Right lobe of liver (tissue), 6 donors: Measurements from ENCODE around the gene CLDN14. TPM values are rescaled to one million over a fixed set of nuclear protein-coding genes. Genes with fewer than 3 reads are reported as not detected.

Source experiments
- ATAC-seq, 4 donors: fragments of 200-7000 bp; cut with Tn5 transposase; one replicate each; pipeline ENCODE4 v1.9.1; 2020; ENCODE audit warnings: mild to moderate bottlenecking in 4 of 4, moderate library complexity in 4 of 4
- DNase-seq, 3 donors: peaks; one replicate each; pipeline ENCODE4 v3.0.0-alpha.2; 2020
- H3K27ac ChIP-seq, 3 donors: fragments of 200-600 bp; one replicate each; pipeline ENCODE4 v1.8.0; 2022
- H3K27me3 ChIP-seq, 2 donors: fragments of 200-600 bp; one replicate each; pipeline ENCODE4 v1.8.0; 2022
- H3K36me3 ChIP-seq, 4 donors: fragments of 200-600 bp; sonication (generic) in 1 of 4; one replicate each; pipeline versions ENCODE4 v1.5.1 to v1.8.0; 2017 to 2022; ENCODE audit warnings: control low read depth in 1 of 4
- H3K4me1 ChIP-seq, 4 donors: fragments of 200-600 bp; sonication (generic) in 1 of 4; one replicate each; pipeline versions ENCODE4 v1.5.1 to v1.8.0; 2017 to 2022; ENCODE audit warnings: control low read depth in 1 of 4
- H3K4me3 ChIP-seq, 3 donors: fragments of 200-600 bp; one replicate each; pipeline ENCODE4 v1.8.0; 2022
- H3K9me3 ChIP-seq, 4 donors: fragments of 200-600 bp; sonication (generic) in 1 of 4; one replicate each; pipeline versions ENCODE4 v1.5.1 to v1.8.0; 2017 to 2022; ENCODE audit warnings: control low read depth in 1 of 4
- POLR2A ChIP-seq: fragments of 450-650 bp; IDR thresholded peaks from one replicate; pipeline ENCODE4 v1.6.1; 2017; ENCODE audit warnings: antibody characterized with exemption, mild to moderate bottlenecking
- WGBS: methylation state at CpG from one replicate; pipeline ENCODE4 v1.1.6; 2018; ENCODE audit warnings: low coverage, low lambda C conversion rate; ENCODE audit not compliant: insufficient coverage; ENCODE audit errors: missing lambda C conversion rate; 5-methylcytosine and 5-hydroxymethylcytosine counted together
- intact Hi-C, 2 donors: fragments of 100-400 bp; cut with DNase I; formaldehyde crosslinking; loops; one replicate each; pipeline versions ENCODE4 v1.11.2 to v1.14.1; 2022
- total RNA-seq, 6 experiments: library from RNA; depleted of rRNA in 2 of 6; stranded (reverse); fragments of >200 nt in 2 of 6; fragmentation: NEBNext Ultra II Directional in 3 of 6; extraction: Animal tissue kit (Norgen Biotek cat#: 25700) in 3 of 6; gene quantifications; one replicate each; pipeline versions ENCODE4 v1.1.0 to v1.2.4, GENCODE V29; 2016 to 2023
- TF ChIP-seq, protein P1 (sequence below), 4 donors: fragments of 200-600 bp in 3 of 4; fragments of 450-650 bp in 1 of 4; IDR thresholded peaks; one replicate each; pipeline versions ENCODE4 v1.5.1 to v1.8.0; 2016 to 2022; ENCODE audit warnings: antibody characterized with exemption in 4 of 4, mild to moderate bottlenecking in 2 of 4
- donor health status: DM: no; HTN: yes; CAD: no.
- donor health status: DM: no; HTN: no; CAD: no.
- donor health status: DM: no; HTN: no; CAD: no.
- donor health status: DM: no; HTN: yes; CAD: no.
- donor health status: DM: no; HTN: yes; CAD: no.

CLDN14 gene
- total RNA-seq, 6 experiments from 2014 or later, result 9.3 to 16.7 (median 13.0) TPM

DNA sequence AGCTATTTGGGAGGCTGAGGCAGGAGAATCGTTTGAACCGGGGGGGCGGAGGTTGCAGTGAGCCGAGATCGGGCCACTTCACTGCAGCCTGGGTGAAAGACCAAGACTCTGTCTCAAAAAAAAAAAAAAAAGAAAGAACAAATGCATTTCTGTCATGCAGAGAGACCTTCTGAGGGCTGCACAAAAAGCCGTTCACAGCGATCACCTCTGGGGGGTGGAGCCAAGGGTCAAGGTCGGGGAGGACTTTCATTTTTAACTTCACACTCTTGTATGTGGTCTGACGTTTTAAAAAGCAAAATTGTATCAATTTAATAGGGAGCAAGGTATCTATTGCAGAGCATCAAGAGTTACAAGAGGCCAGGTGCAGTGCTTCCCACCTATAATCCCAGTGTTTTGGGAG is 26.6 kb upstream of the CLDN14 start:
- intact Hi-C loops, result loop anchor here (5.0 kb wide), 2 partner anchors 81 to 86 kb away; no protein-coding TSS in a partner anchor
- ATAC-seq, result no peak
- H3K4me1 ChIP-seq, result peaks cover 0 to 8% (median 2%) of the 10 kb centered on the region in 4 donors

DNA sequence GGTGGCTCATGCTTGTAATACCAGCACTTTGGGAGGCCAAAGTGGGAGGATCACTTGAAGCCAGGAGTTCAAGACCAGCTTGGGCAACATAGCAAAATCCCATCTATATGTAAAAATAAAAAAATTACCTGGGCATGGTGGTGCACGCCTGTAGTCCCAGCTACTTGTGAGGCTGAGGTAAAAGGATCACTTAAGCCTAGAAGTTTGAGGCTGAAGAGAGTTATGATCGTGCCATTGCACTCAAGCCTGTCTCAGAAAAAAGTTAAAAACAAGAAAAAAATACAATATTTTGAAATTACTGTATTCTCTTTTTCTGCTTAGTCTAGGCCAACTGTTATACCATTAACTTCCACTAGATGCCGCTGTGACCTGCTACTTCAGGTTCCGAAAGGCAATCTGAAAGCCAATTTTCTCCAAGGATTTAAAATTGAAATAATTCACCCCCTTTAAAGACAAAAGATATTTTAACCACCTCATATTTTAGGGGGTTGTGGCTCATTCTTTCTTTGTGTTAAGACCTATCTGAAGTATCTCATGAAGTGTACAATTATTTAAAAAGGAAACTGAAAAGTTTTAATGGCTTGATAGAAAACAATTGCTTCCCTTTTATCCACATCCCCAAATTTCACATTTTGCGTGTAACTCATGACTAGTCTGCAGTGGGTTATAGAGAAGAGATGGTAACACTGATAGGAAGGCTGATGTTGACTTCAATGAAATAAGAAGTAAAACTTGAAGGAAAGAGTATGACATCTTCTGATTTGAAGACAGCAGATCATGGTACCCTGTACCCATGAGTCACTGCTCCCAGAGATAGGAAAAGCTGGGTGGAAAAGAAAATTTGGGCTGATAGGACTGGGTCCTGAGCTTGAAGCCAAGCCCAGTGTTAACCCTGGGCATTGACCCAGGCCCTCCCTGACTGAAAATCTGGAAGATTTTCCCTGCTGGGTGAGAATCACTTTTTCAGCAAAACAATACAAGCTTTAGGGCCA is 24.4 kb upstream of the CLDN14 start:
- Histone ChIP-seq H3K4me3 (no peak overlapping the region), H3K4me1 (peaks cover 0 to 19% (median 5%) of the 10 kb centered on the region in 4 donors), H3K27ac (no peak overlapping the region), H3K27me3 (no peaks in the 10 kb centered on the region), H3K36me3 (no peaks in the 10 kb centered on the region), H3K9me3 (no peaks in the 10 kb centered on the region)
- WGBS, result 23% methylated on average over 5 of the region's 5 CpGs
- no peak for ATAC-seq
- no peak for DNase-seq
- no peak for TF ChIP-seq POLR2A
- TF ChIP-seq, protein P1, sequence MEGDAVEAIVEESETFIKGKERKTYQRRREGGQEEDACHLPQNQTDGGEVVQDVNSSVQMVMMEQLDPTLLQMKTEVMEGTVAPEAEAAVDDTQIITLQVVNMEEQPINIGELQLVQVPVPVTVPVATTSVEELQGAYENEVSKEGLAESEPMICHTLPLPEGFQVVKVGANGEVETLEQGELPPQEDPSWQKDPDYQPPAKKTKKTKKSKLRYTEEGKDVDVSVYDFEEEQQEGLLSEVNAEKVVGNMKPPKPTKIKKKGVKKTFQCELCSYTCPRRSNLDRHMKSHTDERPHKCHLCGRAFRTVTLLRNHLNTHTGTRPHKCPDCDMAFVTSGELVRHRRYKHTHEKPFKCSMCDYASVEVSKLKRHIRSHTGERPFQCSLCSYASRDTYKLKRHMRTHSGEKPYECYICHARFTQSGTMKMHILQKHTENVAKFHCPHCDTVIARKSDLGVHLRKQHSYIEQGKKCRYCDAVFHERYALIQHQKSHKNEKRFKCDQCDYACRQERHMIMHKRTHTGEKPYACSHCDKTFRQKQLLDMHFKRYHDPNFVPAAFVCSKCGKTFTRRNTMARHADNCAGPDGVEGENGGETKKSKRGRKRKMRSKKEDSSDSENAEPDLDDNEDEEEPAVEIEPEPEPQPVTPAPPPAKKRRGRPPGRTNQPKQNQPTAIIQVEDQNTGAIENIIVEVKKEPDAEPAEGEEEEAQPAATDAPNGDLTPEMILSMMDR (IDR thresholded peaks at IDR 0.05), result peak; percentile 91 to 96 (median 95)
- intact Hi-C loops, result loop anchor here (5.0 kb wide), 2 partner anchors 83 to 88 kb away; no protein-coding TSS in a partner anchor

More for the DNA sequence above, 26.6 kb upstream of the CLDN14 start:
- 69% methylated on average over 7 of the region's 9 CpGs for WGBS
- H3K36me3 ChIP-seq, result no peaks in the 10 kb centered on the region
- H3K27ac ChIP-seq, result no peak overlapping the region
- no peak for DNase-seq
- no peaks in the 10 kb centered on the region for H3K9me3 ChIP-seq
- H3K27me3 ChIP-seq, result no peaks in the 10 kb centered on the region
- TF ChIP-seq, protein P1 (IDR thresholded peaks at IDR 0.05), result no peak
- no peak overlapping the region for H3K4me3 ChIP-seq

DNA sequence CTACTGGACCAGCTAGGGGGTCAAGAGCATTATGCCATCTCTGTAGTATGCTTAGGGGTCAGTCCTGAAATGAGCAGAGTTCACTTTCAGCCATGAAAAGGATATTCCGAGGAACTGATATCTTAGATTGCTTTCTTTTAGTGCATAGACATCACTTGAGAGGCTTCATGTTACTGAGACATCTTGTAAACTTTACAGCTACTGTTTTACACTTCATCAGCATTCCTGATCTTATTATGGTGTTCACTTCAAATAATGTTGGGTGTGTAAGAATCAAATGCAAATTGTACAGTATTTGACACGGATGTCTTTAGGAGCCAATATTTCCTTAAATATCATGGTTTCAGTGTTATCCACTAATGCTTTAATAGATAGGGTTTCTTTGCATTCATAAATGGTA is 22.4 kb upstream of the CLDN14 start:
- intact Hi-C loops, result no loop called here
- Histone ChIP-seq H3K27me3 (no peaks in the 10 kb centered on the region), H3K4me1 (peaks cover 0 to 27% (median 9%) of the 10 kb centered on the region in 4 donors), H3K9me3 (no peaks in the 10 kb centered on the region), H3K27ac (peak overlapping the region in 1 of 3 donors; percentile 88), H3K36me3 (no peaks in the 10 kb centered on the region), H3K4me3 (no peak overlapping the region)
- TF ChIP-seq, protein P1 (IDR thresholded peaks at IDR 0.05), result no peak
- no peak for TF ChIP-seq POLR2A
- WGBS, result 62% methylated on average over 2 of the region's 2 CpGs
- no peak for ATAC-seq
- DNase-seq, result no peak

DNA sequence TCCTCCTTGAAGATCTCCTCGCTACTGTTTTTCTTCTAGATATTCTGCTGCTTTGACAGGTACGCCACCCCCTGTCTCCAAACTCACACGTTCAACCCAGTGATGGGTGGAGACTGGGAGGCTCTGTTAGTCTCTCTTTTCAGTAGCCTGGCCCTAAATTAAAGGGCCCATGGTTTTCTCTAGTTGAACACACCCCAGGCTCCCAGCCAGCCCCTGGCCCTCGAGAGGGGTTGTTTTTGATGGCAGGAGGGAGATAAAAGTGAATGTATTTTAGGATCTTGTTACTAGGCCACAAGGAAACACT is 21.6 kb upstream of the CLDN14 start:
- WGBS, result 23% methylated on average over 4 of the region's 4 CpGs

More for the DNA sequence above, 21.6 kb upstream of the CLDN14 start:
- peak in 1 of 3 donors; percentile 71 for DNase-seq
- Histone ChIP-seq H3K27me3 (no peaks in the 10 kb centered on the region), H3K36me3 (no peaks in the 10 kb centered on the region), H3K4me1 (peaks cover 0 to 27% (median 9%) of the 10 kb centered on the region in 4 donors), H3K9me3 (no peaks in the 10 kb centered on the region), H3K4me3 (peak overlapping the region in 2 of 3 donors; percentile 36 to 37), H3K27ac (peak overlapping the region; percentile 81 to 97 (median 88))
- TF ChIP-seq, protein P1 (IDR thresholded peaks at IDR 0.05), result peak in 1 of 4 donors; percentile 11
- no peak for TF ChIP-seq POLR2A
- ATAC-seq, result peak; percentile 53 to 71 (median 60)
- intact Hi-C loops, result no loop called here
